ENCODE data around the gene TM4SF20. TPM values are rescaled to one million over a fixed set of nuclear protein-coding genes. Genes with fewer than 3 reads are reported as not detected.
"Not testable (repeated sequence)": the region's sequence is repeated elsewhere in the genome, so short reads cannot be mapped to it uniquely, and the experiment has no call there.

Gene TM4SF20
- total RNA-seq, 1 donor: 1.1 TPM

DNA sequence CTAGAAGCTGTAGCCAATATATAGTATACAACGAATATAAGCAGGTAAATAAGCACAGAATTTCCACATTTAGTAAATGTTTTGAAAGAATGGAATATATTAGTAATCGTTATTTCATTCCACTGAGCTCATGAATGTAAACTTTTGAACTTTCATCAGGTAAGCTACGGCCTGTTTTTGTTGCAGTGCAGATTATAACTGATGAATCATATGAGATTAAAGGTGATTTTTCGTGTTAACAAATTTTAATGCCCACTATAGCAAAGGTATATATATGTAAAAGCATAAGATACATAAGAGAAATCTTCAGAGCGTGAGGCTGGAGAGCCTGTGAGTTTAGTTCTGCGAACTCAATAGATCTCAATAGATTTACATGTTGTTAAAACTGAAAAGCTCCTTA lies 7.5 kb upstream of the TM4SF20 start:
- no peaks in the 10 kb centered on the region for H3K27me3 ChIP-seq (ENCODE audit: insufficient read depth, low read length)
- H3K36me3 ChIP-seq (ENCODE audit: insufficient read depth, low read length): no peaks in the 10 kb centered on the region
- H3K4me1 ChIP-seq (ENCODE audit: insufficient read depth, low read length): peaks cover 15% of the 10 kb centered on the region
- no peak overlapping the region for H3K4me2 ChIP-seq (ENCODE audit: insufficient read depth, low read length)
- no peak for DNase-seq (ENCODE audit: insufficient read length, low spot score, missing footprints)
- H4K20me1 ChIP-seq (ENCODE audit: insufficient read depth, low read length): no peaks in the 10 kb centered on the region
- no peak overlapping the region for H3K4me3 ChIP-seq (ENCODE audit: insufficient read depth, low read length)
- H2AFZ ChIP-seq (ENCODE audit: low read length): no peak overlapping the region
- no peaks in the 10 kb centered on the region for H3K79me2 ChIP-seq (ENCODE audit: insufficient read depth, low read length)
- no peak overlapping the region for H3K27ac ChIP-seq (ENCODE audit: low read depth, low read length)
- no peaks in the 10 kb centered on the region for H3K9me3 ChIP-seq (ENCODE audit: low read depth, low read length)
- TF ChIP-seq, protein P1, sequence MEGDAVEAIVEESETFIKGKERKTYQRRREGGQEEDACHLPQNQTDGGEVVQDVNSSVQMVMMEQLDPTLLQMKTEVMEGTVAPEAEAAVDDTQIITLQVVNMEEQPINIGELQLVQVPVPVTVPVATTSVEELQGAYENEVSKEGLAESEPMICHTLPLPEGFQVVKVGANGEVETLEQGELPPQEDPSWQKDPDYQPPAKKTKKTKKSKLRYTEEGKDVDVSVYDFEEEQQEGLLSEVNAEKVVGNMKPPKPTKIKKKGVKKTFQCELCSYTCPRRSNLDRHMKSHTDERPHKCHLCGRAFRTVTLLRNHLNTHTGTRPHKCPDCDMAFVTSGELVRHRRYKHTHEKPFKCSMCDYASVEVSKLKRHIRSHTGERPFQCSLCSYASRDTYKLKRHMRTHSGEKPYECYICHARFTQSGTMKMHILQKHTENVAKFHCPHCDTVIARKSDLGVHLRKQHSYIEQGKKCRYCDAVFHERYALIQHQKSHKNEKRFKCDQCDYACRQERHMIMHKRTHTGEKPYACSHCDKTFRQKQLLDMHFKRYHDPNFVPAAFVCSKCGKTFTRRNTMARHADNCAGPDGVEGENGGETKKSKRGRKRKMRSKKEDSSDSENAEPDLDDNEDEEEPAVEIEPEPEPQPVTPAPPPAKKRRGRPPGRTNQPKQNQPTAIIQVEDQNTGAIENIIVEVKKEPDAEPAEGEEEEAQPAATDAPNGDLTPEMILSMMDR (IDR thresholded peaks at IDR 0.05; ENCODE audit: extremely low read depth, low read depth, low read length): no peak

DNA sequence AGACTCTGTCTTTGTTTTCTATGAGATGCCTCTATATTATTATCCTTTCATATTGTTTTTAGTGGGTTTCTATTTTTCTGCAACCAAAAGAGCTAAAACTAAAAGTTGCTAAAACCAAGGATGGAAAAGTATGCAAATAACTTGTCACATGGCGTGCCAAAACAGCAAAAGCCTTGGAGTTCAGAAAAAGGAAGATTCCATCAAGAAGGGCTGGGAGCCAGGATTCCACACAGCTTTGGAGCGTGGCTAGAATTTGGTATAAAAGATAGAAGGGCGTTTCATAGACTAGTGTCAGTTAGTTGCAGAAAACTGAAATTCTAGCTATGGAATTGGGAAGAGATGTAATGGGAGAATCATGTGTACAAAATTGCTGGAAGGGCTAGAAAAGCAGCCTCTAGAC lies 4.6 kb upstream of the TM4SF20 start:
- no peaks in the 10 kb centered on the region for H3K9me3 ChIP-seq (ENCODE audit: low read depth, low read length)
- H3K36me3 ChIP-seq (ENCODE audit: insufficient read depth, low read length): no peaks in the 10 kb centered on the region
- H3K27ac ChIP-seq (ENCODE audit: low read depth, low read length): no peak overlapping the region
- H3K4me2 ChIP-seq (ENCODE audit: insufficient read depth, low read length): peak overlapping the region; percentile 34
- no peaks in the 10 kb centered on the region for H4K20me1 ChIP-seq (ENCODE audit: insufficient read depth, low read length)
- H3K79me2 ChIP-seq (ENCODE audit: insufficient read depth, low read length): no peaks in the 10 kb centered on the region
- H3K4me3 ChIP-seq (ENCODE audit: insufficient read depth, low read length): no peak overlapping the region
- DNase-seq (ENCODE audit: insufficient read length, low spot score, missing footprints): no peak
- TF ChIP-seq, protein P1 (IDR thresholded peaks at IDR 0.05; ENCODE audit: extremely low read depth, low read depth, low read length): no peak
- no peaks in the 10 kb centered on the region for H3K27me3 ChIP-seq (ENCODE audit: insufficient read depth, low read length)
- H3K4me1 ChIP-seq (ENCODE audit: insufficient read depth, low read length): peaks cover 15% of the 10 kb centered on the region
- peak overlapping the region; percentile 47 for H2AFZ ChIP-seq (ENCODE audit: low read length)

DNA sequence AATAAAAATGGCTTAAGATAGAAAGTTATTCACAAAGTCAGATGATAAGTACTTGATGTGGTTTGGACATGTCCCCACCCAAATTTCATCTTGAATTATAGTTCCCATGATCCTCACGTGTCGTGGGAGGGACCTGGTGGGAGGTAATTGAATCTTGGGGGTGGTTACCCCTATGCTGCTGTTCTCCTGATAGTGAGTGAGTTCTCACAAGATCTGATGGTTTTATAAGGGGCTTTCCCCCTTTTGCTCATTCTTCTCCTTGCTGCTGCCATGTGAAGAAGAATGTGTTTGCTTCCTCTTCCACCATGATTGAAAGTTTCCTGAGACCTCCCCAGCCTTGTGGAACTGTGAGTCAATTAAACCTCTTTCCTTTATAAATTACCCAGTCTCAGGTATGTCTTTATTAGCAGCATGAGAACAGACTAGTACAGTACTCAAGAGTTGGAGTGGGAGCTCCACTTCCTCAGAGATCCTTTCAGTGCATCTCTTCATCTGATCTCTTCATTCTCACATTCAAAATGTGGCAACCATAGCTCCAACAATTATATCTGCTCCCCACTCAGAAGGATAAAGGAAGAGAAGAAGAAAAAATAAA lies 3.2 kb upstream of the TM4SF20 start:
- H3K27me3 ChIP-seq (ENCODE audit: insufficient read depth, low read length); H4K20me1 ChIP-seq (ENCODE audit: insufficient read depth, low read length); H2AFZ ChIP-seq (ENCODE audit: low read length); H3K9me3 ChIP-seq (ENCODE audit: low read depth, low read length); DNase-seq (ENCODE audit: insufficient read length, low spot score, missing footprints); H3K4me2 ChIP-seq (ENCODE audit: insufficient read depth, low read length); H3K27ac ChIP-seq (ENCODE audit: low read depth, low read length); H3K4me3 ChIP-seq (ENCODE audit: insufficient read depth, low read length); H3K36me3 ChIP-seq (ENCODE audit: insufficient read depth, low read length); H3K79me2 ChIP-seq (ENCODE audit: insufficient read depth, low read length): not testable (repeated sequence)
- peaks cover 24% of the 10 kb centered on the region for H3K4me1 ChIP-seq (ENCODE audit: insufficient read depth, low read length)

DNA sequence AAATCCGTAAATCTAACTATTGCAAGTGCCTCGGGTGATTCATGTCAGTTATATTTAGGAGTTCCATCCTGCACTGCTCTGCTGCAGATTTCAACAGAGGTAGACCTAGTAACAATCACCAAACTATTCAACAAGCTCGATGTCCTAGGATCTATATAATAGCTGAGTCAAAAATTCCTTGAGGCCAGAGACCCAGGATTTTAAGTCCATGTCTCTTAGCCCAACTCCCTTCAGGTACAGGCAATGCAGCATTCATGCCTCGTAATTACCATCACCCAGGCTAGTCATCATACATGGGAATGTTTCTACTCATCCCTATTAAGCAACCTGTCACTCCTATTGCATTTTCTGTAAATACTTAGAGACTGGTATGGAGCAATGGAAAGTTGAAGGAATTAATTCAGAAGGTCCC lies 729 bp downstream of the TM4SF20 start:
- Histone ChIP-seq H3K27me3 (ENCODE audit: insufficient read depth, low read length) (no peaks in the 10 kb centered on the region), H3K4me3 (ENCODE audit: insufficient read depth, low read length) (no peak overlapping the region), H3K4me1 (ENCODE audit: insufficient read depth, low read length) (peaks cover 42% of the 10 kb centered on the region), H3K9me3 (ENCODE audit: low read depth, low read length) (no peaks in the 10 kb centered on the region), H2AFZ (ENCODE audit: low read length) (no peak overlapping the region), H4K20me1 (ENCODE audit: insufficient read depth, low read length) (no peaks in the 10 kb centered on the region), H3K27ac (ENCODE audit: low read depth, low read length) (peak overlapping the region; percentile 56), H3K36me3 (ENCODE audit: insufficient read depth, low read length) (no peaks in the 10 kb centered on the region), H3K79me2 (ENCODE audit: insufficient read depth, low read length) (no peaks in the 10 kb centered on the region), H3K4me2 (ENCODE audit: insufficient read depth, low read length) (peak overlapping the region; percentile 1)
- TF ChIP-seq, protein P1 (IDR thresholded peaks at IDR 0.05; ENCODE audit: extremely low read depth, low read depth, low read length): no peak
- peak; percentile 73 for DNase-seq (ENCODE audit: insufficient read length, low spot score, missing footprints)
